GM19328 (cell line): ENCODE results near the gene ALDH5A1.
"Not testable (repeated sequence)": the region's sequence is repeated elsewhere in the genome, so short reads cannot be mapped to it uniquely, and the experiment has no call there.

Experiments used
- ATAC-seq: cut with Tn5 transposase; IDR thresholded peaks from one replicate; pipeline ENCODE4 v1.9.1; 2021; ENCODE audit warnings: mild to moderate bottlenecking, moderate library complexity; ENCODE audit not compliant: unreplicated experiment

Gene ALDH5A1

GRCh38 chr6:24484657-24485323 is 10.0 kb upstream of the ALDH5A1 start:
- no peak for ATAC-seq

DNA sequence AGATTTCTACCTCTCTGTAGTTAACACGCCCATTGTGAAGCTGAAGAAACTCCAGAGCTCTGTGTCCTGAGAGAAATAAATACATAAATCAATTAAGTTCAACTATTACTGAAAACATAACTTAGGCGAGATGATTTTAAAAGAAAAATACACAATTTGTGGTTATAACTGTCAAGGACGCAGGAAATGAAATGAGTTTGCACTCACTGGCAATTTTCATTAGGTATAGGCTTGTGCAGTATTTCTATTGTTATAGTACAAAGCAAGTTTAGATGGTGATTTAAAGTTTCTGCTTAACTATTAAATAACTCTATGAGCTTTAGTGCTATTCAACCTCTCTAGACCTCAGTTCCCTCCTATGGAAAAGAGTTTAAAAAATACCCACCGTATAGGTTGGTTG is 8.7 kb upstream of the ALDH5A1 start:
- ATAC-seq = no peak

GRCh38 chr6:24489470-24489869 is 5.3 kb upstream of the ALDH5A1 start, which contains the start of gene GPLD1:
GPLD1 (minus strand) TSS chr6:24489578; CDS start chr6:24489511, 67 bp downstream.
- ATAC-seq = no peak

DNA sequence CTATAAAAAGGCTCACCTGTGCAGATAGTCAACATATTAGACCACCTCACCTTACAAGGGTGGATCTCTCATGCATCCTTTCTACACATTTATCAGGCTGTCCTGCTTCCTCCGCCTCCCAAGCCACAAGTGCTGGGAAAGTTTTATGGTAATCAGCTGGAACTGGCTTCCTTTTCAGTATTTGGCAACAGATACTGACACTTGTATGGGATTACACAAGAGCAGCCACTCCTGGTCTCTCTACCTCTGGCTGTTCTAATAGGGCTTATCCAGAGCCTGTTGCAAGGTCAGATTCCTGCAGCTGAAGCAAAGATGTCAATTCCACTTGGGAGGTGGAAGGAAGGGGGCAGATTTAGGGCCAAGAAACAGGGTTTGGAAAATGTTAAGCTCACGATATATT is 4.9 kb upstream of the ALDH5A1 start:
- ATAC-seq = no peak

DNA sequence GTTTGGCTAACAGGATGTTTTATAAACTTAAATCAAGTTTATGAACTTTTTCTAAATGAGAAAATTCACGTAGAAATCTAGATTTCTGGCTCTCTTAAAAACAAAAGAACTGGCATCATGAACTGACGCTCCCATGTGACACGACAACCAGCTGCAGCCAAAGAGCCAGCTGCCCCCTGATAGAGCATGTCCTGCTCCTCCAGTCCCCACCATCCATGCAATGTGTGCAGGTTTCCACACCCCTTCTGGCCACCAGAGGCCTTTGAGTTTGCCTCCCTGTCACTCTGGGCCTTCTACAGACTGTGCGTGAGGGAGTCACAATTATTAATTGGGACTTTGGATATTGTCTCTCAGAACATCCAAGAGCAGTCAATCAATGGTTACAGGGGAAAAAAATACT is 3.8 kb upstream of the ALDH5A1 start:
- ATAC-seq = no peak

- ATAC-seq = no peak
Measured at GRCh38 chr6:24492475-24492874, 2.3 kb upstream of the ALDH5A1 start.

GRCh38 chr6:24493945-24494820 is 586 bp upstream of the ALDH5A1 start:
- ATAC-seq = no peak

DNA sequence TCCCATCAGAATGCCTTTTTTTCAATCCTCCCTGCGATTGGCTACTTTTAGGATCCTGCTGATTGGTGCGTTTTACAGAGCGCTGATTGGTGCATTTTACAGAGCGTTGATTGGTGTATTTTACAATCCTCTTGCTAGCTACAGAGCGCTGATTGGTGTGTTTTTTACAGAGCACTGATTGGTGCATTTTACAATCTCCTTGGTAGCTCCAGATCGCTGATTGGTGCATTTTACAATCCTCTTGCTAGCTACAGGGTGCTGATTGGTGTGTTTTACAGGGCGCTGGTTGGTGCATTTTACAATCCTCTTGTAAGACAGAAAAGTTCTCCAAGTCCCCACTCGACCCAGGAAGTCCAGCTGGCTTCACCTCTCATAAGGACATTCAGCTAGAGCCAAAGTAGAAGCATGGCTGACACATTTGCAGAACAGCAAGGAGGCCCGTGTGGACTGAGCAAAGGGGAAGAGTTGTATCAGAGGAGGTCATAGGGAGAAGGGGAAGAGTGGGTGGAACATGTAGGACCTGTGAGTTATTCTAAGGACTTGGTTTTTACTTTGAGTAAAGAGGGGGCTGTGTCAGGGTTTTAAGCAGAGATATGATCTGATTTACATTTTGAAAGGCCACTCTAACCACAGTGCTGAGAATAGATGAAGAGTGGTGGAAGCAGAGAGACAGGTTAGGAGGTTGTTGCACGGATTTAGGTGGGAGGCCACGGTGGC is 2.6 kb downstream of the ALDH5A1 start:
- ATAC-seq = no peak

GRCh38 chr6:24500683-24501082 is 5.9 kb downstream of the ALDH5A1 start:
- no peak for ATAC-seq

DNA sequence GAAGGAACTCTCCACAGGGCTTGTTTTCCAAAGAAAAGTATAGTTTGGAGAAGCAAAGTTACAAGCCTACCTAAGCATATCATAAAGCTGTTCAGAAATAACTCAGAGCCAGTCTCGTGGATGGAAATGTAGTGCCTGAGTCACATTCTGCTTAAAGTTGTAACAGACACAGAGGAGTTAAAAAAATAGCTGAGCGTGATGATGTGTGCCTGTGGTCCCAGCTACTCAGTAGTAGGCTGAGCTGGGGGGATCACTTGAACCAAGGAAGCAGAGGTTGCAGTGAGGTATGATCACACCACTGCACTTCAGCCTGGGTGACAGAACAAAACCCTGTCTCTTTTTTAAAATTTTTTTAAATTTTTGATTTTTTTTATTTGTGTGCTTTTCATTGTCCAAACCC is 6.6 kb downstream of the ALDH5A1 start:
- no peak for ATAC-seq

DNA sequence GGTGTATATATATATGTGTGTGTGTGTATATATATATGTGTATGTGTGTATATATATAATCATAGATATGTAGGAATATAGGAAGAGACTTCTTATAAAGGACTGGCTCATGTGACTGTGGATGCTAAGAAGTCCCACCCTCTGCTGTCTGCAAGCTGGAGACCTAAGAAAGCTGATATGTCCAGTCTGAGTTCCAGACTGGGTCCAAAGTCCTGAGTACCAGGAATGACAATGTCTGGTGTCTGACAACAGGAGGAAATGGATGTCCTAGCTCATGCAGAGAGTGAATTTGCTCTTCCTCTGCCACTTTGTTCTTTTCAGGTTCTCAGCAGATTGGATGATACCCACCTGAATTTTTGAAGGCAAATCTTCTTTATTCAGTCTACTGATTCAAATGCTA is 7.1 kb downstream of the ALDH5A1 start:
- no peak for ATAC-seq

GRCh38 chr6:24504287-24504648 is 9.5 kb downstream of the ALDH5A1 start:
- no peak for ATAC-seq

DNA sequence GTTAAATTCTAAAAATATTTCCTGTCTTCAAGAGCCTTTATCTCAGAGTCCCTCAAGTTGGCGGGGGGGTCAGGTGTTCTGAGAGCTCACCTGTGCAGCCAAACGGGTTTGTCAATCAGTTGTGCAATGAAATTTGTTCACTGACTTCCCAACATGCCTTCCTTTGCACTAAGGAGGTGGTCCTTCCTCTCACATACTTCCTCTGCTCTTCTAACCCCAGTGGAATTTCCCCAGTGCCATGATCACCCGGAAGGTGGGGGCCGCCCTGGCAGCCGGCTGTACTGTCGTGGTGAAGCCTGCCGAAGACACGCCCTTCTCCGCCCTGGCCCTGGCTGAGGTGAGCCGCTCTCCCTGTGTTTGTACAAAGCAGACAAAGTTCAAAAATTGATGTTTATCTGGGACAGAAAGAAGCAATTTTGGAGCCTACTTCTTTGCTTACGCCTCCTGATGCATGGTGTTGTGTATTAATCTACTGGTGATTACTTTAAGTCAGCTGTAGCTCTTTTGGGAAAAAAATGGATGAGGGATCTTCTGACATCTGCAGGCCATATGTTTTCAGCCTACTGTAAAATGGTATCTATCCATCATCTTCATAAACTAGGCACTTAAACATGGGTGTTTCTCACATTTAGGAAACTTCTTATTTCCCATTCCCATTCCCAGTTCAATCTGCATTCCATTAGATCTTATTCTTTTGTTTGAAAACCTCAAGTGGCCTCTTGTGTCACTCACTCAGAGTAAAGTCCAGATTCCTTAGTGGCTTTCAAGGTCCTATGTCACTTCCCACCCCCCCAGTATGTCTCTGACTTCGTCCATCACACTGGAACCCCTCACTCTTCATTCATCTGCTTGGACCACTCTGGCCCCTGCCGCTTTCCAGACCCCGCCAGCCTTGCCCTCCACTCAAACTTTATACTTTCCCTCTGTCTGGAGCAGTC is 10.1 kb downstream of the ALDH5A1 start:
- ATAC-seq = no peak

- no peak for ATAC-seq
Measured at GRCh38 chr6:24506814-24507520, 12.2 kb downstream of the ALDH5A1 start.

DNA sequence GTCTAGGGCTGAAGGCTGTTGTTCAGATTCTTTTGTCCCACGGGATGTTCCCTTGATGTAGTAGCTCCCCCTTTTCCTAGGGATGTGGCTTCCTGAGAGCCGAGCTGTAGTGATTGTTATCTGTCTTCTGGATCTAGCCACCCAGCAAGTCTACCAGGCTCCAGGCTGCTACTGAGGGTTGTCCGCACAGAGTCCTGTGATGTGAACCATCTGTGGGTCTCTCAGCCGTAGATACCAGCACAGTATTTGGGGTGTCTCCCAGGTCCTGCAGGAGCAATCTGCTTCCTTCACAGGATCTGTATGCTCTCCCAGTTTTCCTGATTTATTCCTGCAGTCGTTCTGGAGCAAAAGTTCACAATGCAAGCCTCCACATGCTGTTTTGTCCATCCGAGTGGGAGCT is 17.2 kb downstream of the ALDH5A1 start:
- not testable (repeated sequence) for ATAC-seq

DNA sequence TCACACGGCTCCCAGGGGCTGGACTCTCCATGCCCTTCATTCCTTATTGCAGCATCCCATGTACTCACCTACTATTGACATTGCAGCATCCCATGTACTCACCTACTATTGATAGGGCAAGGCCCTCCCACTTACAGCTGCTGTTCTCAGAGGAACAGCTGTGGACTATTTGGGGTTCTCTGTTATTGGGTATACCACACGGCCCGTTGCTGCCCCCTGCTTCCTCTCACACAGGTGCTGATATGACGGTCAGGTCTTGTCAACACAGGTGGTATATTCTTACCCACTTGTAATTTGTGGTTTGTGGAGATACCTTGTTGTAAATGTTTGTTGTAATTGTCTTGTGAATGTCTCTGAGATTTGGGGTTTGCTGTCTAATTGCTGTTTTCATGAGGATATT is 18.8 kb downstream of the ALDH5A1 start:
- peak; percentile 54 for ATAC-seq

DNA sequence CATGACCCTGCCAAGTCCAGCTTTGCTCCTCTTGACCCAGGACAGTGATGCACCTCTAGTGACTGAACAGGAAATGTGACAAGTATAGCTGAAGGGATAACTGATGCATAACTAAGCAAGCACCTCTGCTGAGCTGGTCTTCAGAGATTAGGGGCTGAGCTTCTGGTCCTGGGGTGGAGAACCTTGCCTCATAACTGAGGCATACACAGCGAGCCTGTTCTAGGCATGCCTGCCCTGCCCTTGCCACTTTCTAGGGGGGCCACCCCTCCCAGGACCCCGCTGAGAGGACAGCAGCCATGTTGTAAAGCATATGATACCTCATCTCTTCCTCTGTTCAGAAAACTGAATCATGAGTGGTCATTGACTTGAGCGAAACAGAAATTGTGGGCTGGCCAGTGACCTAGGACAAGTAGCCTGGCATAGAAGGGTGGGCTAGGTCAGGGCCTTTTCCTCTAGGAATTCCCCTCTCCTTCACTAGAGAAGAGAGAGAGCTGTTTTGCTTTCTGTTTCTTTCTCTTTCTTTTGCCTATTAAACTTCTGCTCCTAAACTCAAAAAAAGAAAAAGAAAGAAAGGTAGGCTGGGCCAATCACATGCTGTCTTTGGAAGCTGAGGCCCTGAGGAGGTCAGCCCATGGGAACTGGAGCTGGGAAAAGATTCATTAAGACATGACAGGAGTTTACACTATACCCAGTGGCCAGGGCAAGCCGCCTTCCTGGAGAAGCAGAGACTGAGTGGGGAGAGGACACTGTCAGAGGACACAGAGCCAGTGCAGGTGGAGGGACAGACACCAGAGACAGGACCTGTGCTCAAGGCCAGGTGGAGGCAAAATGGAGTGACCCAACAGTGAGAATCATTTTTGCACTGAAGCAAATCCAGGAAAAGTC is 23.1 kb downstream of the ALDH5A1 start:
- ATAC-seq = peak; percentile 74

GRCh38 chr6:24520929-24521546 is 26.3 kb downstream of the ALDH5A1 start:
- ATAC-seq = peak; percentile 55
